AG09309 (cell line): Measurements from ENCODE around the gene TBC1D1.

Source experiments
- DNase-seq: peaks from one replicate; pipeline ENCODE4 v3.0.0-alpha.2; 2010; ENCODE audit warnings: low read depth
- H3K4me3 ChIP-seq: 2 replicates; pipeline ENCODE4 v1.5.1; 2011; ENCODE audit warnings: mild to moderate bottlenecking, low read depth, low read length, moderate library complexity; ENCODE audit not compliant: control insufficient read depth
- CTCF ChIP-seq: IDR thresholded peaks from 2 replicates; pipeline ENCODE4 v1.5.1; 2011; ENCODE audit warnings: mild to moderate bottlenecking, low read depth, low read length, inconsistent platforms; ENCODE audit not compliant: insufficient read depth, control insufficient read depth; ENCODE audit errors: missing control alignments

TBC1D1 gene

GRCh38 chr4:38005637-38006036, 114.8 kb downstream of the TBC1D1 start:
- DNase-seq: no peak

GRCh38 chr4:38007645-38008044, 116.8 kb downstream of the TBC1D1 start:
- no peak overlapping the region for H3K4me3 ChIP-seq
- TF ChIP-seq CTCF: no peak
- no peak for DNase-seq

More at GRCh38 chr4:38005637-38006036, 114.8 kb downstream of the TBC1D1 start:
- no peak for TF ChIP-seq CTCF
- no peak overlapping the region for H3K4me3 ChIP-seq

- no peak for DNase-seq
- no peak for TF ChIP-seq CTCF
- no peak overlapping the region for H3K4me3 ChIP-seq
Observed at GRCh38 chr4:38008571-38009021, 117.7 kb downstream of the TBC1D1 start.

GRCh38 chr4:38009421-38009820, 118.5 kb downstream of the TBC1D1 start:
- H3K4me3 ChIP-seq: no peak overlapping the region
- DNase-seq: no peak
- TF ChIP-seq CTCF: no peak

- no peak overlapping the region for H3K4me3 ChIP-seq
- DNase-seq: no peak
- TF ChIP-seq CTCF: no peak
Observed at GRCh38 chr4:38009949-38010348, 119.1 kb downstream of the TBC1D1 start.

- no peak for TF ChIP-seq CTCF
- no peak overlapping the region for H3K4me3 ChIP-seq
- DNase-seq: no peak
Observed at GRCh38 chr4:38011511-38012162, 120.8 kb downstream of the TBC1D1 start.
